Neural cell (in vitro differentiated cells): ENCODE data around the gene VAV2. TPM values are rescaled to one million over a fixed set of nuclear protein-coding genes. Genes with fewer than 3 reads are reported as not detected.

Source experiments
- H2AFZ ChIP-seq: fragments of 200-600, 300-800 bp; sonication (generic), shearing (Covaris generic); 2 replicates; pipeline ENCODE4 v1.6.0; 2014; ENCODE audit warnings: low read depth, mild to moderate bottlenecking, antibody characterized with exemption, low read length, moderate library complexity
- H3F3A ChIP-seq: fragments of 200-600 bp; shearing (Covaris generic); 2 replicates; pipeline ENCODE4 v1.6.1; 2016; ENCODE audit warnings: mild to moderate bottlenecking, moderate library complexity, mixed read lengths, antibody characterized with exemption, low read length; ENCODE audit not compliant: insufficient read depth, poor library complexity, severe bottlenecking
- H3K27ac ChIP-seq: fragments of 200-600, 300-800 bp; sonication (generic), shearing (Covaris generic); 2 replicates; pipeline ENCODE4 v1.5.1; 2014; ENCODE audit warnings: mild to moderate bottlenecking, low read length, moderate library complexity
- H3K27me3 ChIP-seq: fragments of 300-800, 200-600 bp; sonication (generic), shearing (Covaris generic); 2 replicates; pipeline ENCODE4 v1.6.0; 2014; ENCODE audit warnings: mild to moderate bottlenecking, low read depth, low read length, moderate library complexity; ENCODE audit not compliant: insufficient read depth
- H3K36me3 ChIP-seq: fragments of 300-800, 200-600 bp; sonication (generic), shearing (Covaris generic); 2 replicates; pipeline ENCODE4 v1.5.1; 2014; ENCODE audit warnings: mild to moderate bottlenecking, antibody characterized with exemption, low read length, moderate library complexity; ENCODE audit not compliant: insufficient read depth
- H3K4me2 ChIP-seq: fragments of 300-800, 200-600 bp; sonication (generic), shearing (Covaris generic); 2 replicates; pipeline ENCODE4 v1.6.0; 2014; ENCODE audit warnings: mild to moderate bottlenecking, low read length
- H3K4me3 ChIP-seq: fragments of 300-800, 200-600 bp; sonication (generic), shearing (Covaris generic); 2 replicates; pipeline ENCODE4 v1.5.1; 2014; ENCODE audit warnings: mild to moderate bottlenecking, low read length, moderate library complexity
- H3K79me2 ChIP-seq: fragments of 200-600 bp; shearing (Covaris generic); replicated peaks from 2 replicates; pipeline ENCODE4 v1.6.0; 2014; ENCODE audit warnings: mild to moderate bottlenecking, low read length, moderate library complexity; ENCODE audit not compliant: insufficient read depth
- H3K9ac ChIP-seq: fragments of 300-800, 200-600 bp; sonication (generic), shearing (Covaris generic); 2 replicates; pipeline ENCODE4 v1.6.1; 2016; ENCODE audit warnings: mild to moderate bottlenecking, low read length, mixed read lengths
- H3K9me2 ChIP-seq: fragments of 200-600 bp; shearing (Covaris generic); 2 replicates; pipeline ENCODE4 v1.6.1; 2016; ENCODE audit warnings: mild to moderate bottlenecking, low read length, mixed read lengths; ENCODE audit not compliant: insufficient read depth
- H3K9me3 ChIP-seq: fragments of 200-600, 300-800 bp; sonication (generic), shearing (Covaris generic); 2 replicates; pipeline ENCODE4 v1.6.1; 2016; ENCODE audit warnings: mild to moderate bottlenecking, mixed run types, low read length, moderate library complexity, mixed read lengths
- H4K20me1 ChIP-seq: fragments of 200-600 bp; shearing (Covaris generic); 2 replicates; pipeline ENCODE4 v1.6.1; 2016; ENCODE audit warnings: mild to moderate bottlenecking, mixed run types; ENCODE audit not compliant: insufficient read depth
- EP300 ChIP-seq: fragments of 450-650 bp; conservative IDR thresholded peaks from 2 replicates; pipeline ENCODE4 v1.6.1; 2014; ENCODE audit warnings: antibody characterized with exemption, mild to moderate bottlenecking, moderate library complexity; ENCODE audit not compliant: poor library complexity, severe bottlenecking
- EZH2 ChIP-seq: fragments of 200-600, 300-800 bp; shearing (Covaris generic), sonication (generic); IDR thresholded peaks from 2 replicates; pipeline ENCODE4 v1.6.1; 2014; ENCODE audit warnings: antibody characterized with exemption, low read length, borderline replicate concordance, mild to moderate bottlenecking; ENCODE audit not compliant: insufficient read depth, poor library complexity, severe bottlenecking
- MXI1 ChIP-seq: fragments of 450-650 bp; conservative IDR thresholded peaks from 2 replicates; pipeline ENCODE4 v1.6.1; 2014; ENCODE audit warnings: antibody characterized with exemption, mild to moderate bottlenecking; ENCODE audit not compliant: poor library complexity, severe bottlenecking
- POLR2AphosphoS5 ChIP-seq: IDR thresholded peaks from 2 replicates; pipeline ENCODE4 v1.6.1; 2012
- RAD21 ChIP-seq: fragments of 450-650 bp; conservative IDR thresholded peaks from 2 replicates; pipeline ENCODE4 v1.6.1; 2014; ENCODE audit warnings: antibody characterized with exemption, mild to moderate bottlenecking, moderate library complexity
- SMC3 ChIP-seq: fragments of 450-650 bp; conservative IDR thresholded peaks from 2 replicates; pipeline ENCODE4 v1.6.1; 2014; ENCODE audit warnings: antibody characterized with exemption, mild to moderate bottlenecking, moderate library complexity; ENCODE audit not compliant: poor library complexity
- TAF1 ChIP-seq: IDR thresholded peaks from 2 replicates; pipeline ENCODE4 v1.6.1; 2012; ENCODE audit warnings: low read depth
- polyA plus RNA-seq: library from polyadenylated mRNA; depleted of rRNA; stranded (reverse); fragments of >200 nt; gene quantifications from 2 replicates; pipeline ENCODE4 v1.2.3, GENCODE V29; 2014
- TF ChIP-seq, protein P1 (sequence below): IDR thresholded peaks from 2 replicates; pipeline ENCODE4 v1.6.1; 2012; ENCODE audit warnings: borderline replicate concordance
- TF ChIP-seq, protein P2 (sequence below): fragments of 450-650 bp; IDR thresholded peaks from 2 replicates; pipeline ENCODE4 v1.5.1; 2014; ENCODE audit warnings: antibody characterized with exemption, mild to moderate bottlenecking, moderate library complexity; ENCODE audit not compliant: poor library complexity, severe bottlenecking

Gene VAV2
- polyA plus RNA-seq, 1 donor from 2014 or later = 35.2 TPM

DNA sequence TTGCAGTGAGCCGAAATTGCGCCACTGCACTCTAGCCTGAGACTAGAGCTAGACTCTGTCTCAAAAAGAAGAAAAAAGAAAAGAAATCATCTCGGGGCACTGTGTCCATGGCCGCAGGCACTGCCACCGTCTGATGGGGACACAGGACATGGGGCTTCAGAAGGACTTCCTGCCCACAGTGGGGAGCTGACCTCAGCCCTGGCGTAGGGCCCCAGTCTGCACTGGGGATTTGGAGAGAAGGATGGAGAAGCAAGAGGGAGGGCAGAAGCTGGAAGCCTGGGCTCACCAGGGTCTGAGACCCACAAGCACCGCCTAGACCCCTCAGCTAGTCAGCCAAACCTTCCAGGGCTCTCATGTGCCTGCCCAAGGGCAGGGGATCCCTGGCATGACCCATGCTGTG is 249.9 kb downstream of the VAV2 start:
- no peaks in the 10 kb centered on the region for H3K79me2 ChIP-seq
- no peaks in the 10 kb centered on the region for H3F3A ChIP-seq
- H2AFZ ChIP-seq = no peak overlapping the region
- H3K9ac ChIP-seq = no peak overlapping the region
- no peaks in the 10 kb centered on the region for H3K9me3 ChIP-seq
- no peaks in the 10 kb centered on the region for H3K9me2 ChIP-seq
- TF ChIP-seq, protein P1, sequence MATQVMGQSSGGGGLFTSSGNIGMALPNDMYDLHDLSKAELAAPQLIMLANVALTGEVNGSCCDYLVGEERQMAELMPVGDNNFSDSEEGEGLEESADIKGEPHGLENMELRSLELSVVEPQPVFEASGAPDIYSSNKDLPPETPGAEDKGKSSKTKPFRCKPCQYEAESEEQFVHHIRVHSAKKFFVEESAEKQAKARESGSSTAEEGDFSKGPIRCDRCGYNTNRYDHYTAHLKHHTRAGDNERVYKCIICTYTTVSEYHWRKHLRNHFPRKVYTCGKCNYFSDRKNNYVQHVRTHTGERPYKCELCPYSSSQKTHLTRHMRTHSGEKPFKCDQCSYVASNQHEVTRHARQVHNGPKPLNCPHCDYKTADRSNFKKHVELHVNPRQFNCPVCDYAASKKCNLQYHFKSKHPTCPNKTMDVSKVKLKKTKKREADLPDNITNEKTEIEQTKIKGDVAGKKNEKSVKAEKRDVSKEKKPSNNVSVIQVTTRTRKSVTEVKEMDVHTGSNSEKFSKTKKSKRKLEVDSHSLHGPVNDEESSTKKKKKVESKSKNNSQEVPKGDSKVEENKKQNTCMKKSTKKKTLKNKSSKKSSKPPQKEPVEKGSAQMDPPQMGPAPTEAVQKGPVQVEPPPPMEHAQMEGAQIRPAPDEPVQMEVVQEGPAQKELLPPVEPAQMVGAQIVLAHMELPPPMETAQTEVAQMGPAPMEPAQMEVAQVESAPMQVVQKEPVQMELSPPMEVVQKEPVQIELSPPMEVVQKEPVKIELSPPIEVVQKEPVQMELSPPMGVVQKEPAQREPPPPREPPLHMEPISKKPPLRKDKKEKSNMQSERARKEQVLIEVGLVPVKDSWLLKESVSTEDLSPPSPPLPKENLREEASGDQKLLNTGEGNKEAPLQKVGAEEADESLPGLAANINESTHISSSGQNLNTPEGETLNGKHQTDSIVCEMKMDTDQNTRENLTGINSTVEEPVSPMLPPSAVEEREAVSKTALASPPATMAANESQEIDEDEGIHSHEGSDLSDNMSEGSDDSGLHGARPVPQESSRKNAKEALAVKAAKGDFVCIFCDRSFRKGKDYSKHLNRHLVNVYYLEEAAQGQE = no peak
- no peak for TF ChIP-seq RAD21
- TF ChIP-seq TAF1 = no peak
- no peaks in the 10 kb centered on the region for H3K27me3 ChIP-seq
- H3K4me3 ChIP-seq = no peak overlapping the region
- no peak overlapping the region for H3K4me2 ChIP-seq
- no peak overlapping the region for H3K27ac ChIP-seq
- H3K36me3 ChIP-seq = no peaks in the 10 kb centered on the region
- no peaks in the 10 kb centered on the region for H4K20me1 ChIP-seq

DNA sequence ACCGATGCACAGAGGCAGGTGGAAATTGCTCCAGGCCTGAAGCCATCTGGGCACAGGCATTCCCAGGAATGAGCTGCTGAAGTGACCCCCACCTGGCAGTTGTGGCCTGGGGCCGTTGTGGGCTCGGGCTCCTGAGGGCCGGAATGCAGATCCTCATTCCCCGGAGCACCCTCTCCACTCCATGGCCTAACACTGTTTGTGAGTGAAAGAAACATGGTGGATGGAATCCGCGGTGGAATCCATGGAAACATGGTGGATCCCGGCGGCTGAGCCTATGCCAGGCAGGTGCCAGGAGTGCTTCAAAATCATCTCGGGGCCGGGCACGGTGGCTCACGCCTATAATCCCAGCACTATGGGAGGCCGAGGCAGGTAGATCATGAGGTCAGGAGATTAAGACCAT is 250.4 kb downstream of the VAV2 start:
- no peak overlapping the region for H2AFZ ChIP-seq
- H3K9ac ChIP-seq = no peak overlapping the region
- H3K79me2 ChIP-seq = no peaks in the 10 kb centered on the region
- no peaks in the 10 kb centered on the region for H3K36me3 ChIP-seq
- H4K20me1 ChIP-seq = no peaks in the 10 kb centered on the region
- no peaks in the 10 kb centered on the region for H3F3A ChIP-seq
- H3K27ac ChIP-seq = no peak overlapping the region
- no peaks in the 10 kb centered on the region for H3K9me3 ChIP-seq
- H3K4me2 ChIP-seq = no peak overlapping the region
- no peaks in the 10 kb centered on the region for H3K27me3 ChIP-seq
- no peak overlapping the region for H3K4me3 ChIP-seq
- TF ChIP-seq EZH2 (no peak), MXI1 (no peak), RAD21 (no peak), EP300 (no peak), TAF1 (no peak), POLR2AphosphoS5 (no peak), SMC3 (no peak)
- TF ChIP-seq, protein P1 = no peak
- TF ChIP-seq, protein P2, sequence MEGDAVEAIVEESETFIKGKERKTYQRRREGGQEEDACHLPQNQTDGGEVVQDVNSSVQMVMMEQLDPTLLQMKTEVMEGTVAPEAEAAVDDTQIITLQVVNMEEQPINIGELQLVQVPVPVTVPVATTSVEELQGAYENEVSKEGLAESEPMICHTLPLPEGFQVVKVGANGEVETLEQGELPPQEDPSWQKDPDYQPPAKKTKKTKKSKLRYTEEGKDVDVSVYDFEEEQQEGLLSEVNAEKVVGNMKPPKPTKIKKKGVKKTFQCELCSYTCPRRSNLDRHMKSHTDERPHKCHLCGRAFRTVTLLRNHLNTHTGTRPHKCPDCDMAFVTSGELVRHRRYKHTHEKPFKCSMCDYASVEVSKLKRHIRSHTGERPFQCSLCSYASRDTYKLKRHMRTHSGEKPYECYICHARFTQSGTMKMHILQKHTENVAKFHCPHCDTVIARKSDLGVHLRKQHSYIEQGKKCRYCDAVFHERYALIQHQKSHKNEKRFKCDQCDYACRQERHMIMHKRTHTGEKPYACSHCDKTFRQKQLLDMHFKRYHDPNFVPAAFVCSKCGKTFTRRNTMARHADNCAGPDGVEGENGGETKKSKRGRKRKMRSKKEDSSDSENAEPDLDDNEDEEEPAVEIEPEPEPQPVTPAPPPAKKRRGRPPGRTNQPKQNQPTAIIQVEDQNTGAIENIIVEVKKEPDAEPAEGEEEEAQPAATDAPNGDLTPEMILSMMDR = no peak
- H3K9me2 ChIP-seq = no peaks in the 10 kb centered on the region
